NCI-H2227 (cell line): ENCODE results near the gene KRTAP5-4.
"Not testable (repeated sequence)": the region's sequence is repeated elsewhere in the genome, so short reads cannot be mapped to it uniquely, and the experiment has no call there.

Experiments
- DNase-seq: peaks from one replicate; lab custom pipeline; 2025; ENCODE audit not compliant: unreplicated experiment; lab: John Stamatoyannopoulos, UW

KRTAP5-4 gene

DNA sequence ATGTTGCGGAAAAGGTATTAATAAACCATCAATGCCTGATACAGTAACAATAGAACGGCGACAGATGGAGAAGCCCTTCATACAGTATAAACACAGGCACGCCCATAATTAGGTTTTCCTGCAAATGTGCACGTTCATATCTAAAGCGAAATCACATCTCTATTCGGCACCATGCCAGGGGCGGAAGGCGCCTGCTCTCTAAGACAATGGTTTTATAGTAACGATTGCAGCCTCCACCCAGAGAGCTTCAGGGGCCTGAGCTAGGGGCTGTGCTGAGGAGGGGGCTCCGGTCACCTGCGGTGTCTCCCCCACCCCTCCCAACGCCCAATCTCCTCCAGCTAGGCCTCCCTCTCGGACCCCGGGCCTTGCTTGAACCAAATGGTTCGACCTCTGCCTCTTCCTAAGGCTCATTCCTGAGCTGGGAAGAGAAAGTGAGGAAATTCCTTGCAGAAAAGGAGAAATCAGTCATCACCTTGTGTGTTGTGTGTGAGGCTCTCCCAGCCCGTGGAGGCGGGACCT is 17.2 kb upstream of the KRTAP5-4 start:
- peak; percentile 80 for DNase-seq

DNA sequence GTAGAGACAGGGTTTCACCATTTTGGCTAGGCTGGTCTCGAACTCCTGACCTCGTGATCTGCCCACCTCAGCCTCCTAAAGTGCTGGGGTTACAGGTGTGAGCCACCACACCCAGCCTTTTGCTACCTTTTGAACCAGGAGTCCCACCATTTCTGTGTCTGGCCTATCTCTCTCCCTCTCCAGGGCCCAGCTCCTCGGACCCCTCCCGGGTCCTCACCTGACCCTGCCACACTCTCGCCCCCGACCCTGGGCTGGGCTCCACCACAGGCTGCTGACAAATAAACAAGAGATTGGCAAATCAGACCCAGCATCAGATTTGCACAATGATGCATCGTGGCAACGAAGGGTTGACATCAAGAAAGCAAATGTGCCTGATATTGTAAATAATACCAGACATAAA is 16.4 kb upstream of the KRTAP5-4 start:
- no peak for DNase-seq

DNA sequence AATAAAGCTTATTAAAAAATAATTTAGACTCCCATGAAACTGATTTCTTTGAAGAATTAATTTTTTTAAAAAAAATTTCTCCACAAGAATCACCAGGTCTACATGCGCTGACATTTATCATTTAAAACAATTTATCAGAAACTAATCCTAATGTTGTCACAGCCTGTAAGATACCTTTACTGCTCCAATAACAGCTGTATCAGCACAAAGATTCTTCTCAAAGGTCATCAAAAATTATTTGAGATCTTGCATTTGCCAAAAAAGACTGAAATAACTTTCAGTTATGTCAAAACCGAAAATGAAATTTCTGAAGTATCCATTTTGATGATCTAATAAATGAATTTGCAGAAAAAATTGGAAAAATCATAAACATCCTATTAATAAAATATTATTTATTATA is 15.7 kb upstream of the KRTAP5-4 start:
- no peak for DNase-seq

DNA sequence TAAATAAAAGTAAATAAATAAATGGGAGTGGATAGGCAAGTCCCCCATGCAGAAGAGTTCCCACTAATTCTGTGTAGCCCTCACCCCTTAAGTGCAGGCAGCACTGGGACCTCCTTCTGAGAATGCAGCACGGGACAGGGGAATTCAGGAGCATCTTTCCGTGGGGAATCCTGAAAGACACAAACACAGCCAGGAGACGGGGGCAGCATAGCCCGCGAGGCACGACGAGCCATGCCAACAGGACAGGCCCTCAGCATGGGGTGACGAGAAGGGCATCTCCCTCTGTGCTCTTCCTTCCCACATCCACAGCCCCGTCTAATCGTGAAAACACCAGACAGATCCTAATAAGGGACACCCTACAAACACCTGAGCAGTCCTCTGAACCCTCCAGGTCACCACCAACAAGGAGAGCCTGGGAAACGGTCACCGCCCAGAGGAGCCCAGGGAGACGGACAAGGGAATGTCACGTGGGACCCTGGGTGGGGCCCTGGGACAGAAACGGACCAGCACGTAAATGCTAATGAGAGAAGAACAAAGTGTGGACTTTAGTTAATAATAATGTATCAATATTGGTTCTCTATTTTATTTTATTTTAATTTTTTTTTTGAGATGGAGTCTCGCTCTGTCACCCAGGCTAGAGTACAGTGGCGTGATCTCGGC is 14.5 kb upstream of the KRTAP5-4 start:
- DNase-seq, result no peak

DNA sequence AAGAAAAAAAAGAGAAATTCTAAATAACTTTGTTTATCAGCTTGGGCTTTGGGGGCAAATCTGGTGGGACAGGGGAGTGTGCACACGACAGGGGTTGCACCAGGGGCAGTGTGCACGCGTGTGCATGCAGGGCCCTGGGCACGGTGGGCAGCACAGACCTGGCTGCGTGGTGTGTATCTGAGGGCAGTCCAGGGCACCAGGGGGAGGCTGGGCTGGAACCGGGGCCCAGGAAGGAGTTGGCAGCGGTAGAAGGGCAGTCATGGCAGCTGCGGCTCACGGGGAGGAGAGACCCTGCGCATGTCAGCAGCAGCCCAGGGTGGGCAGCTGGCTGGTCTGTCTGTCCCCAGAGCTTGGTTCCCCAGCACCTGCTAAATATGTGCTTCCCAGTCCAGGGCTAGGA is 11.9 kb upstream of the KRTAP5-4 start:
- no peak for DNase-seq

DNA sequence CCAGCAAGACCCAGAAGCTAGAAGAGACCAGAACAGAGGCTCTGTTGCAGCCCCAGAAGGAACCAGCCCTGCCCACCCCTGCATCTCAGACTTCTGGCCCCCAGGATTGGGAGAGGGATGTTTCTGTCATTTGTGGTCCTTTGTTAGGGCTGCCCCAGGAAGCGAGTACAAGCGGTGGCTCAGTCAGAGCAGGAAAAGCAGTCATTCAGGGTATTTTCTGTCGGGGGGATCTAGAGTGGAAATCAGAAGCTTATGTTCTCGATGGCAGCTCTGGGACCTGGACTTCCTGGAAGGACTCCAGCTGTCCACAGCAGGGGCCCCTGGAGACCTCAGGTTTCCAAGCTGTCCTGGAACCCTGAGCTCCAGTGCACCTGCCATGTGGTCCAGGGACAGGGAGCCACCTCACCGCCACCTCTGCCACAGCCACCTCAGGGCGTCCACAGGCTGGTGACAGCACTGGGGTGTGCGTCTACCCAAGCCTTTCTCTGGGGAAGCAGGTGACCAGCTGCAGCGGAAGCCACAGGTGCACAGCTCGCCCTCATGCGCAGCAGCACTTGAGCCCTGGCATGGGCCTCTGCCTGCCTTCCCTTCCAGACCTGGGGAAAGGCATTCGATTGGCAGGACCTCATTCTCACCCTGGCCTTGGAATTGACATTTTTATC is 10.2 kb upstream of the KRTAP5-4 start:
- DNase-seq, result no peak

DNA sequence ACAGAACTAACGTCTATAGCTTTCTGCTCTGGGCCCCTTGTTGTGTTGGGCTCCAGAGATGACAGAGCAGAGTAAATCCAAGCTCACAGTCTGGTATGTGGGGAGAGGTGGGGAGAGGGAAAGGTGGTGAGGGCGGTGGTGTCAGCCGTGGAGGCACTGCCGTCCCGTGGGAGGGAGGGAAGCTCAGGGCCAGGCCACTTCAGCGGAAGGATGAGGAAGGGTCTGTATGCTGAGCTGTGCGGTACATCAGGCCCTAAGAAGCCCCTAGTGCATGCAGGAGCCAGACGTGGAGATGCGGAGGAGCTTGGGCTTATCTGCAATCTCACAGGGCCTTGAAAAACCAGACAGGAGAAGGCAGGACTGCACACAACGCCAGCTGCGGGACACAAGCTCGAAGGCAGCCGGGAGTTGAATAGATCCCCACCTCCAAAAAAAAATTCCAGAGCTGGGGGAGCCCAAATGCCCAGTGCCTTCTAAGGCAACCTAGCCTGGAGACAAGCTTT is 9.2 kb upstream of the KRTAP5-4 start:
- no peak for DNase-seq

DNA sequence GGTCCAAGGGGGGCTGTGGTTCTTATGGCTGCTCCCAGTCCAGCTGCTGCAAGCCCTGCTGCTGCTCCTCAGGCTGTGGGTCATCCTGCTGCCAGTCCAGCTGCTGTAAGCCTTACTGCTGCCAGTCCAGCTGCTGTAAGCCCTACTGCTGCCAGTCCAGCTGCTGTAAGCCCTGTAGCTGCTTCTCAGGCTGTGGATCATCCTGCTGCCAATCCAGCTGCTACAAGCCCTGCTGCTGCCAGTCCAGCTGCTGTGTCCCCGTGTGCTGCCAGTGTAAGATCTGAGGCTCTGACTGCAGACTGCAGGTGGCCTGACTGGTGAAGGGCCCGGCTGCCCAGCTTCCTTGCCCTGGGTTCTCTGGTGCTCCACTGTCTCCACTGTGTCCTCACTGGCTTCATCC is 8.3 kb upstream of the KRTAP5-4 start:
- no peak for DNase-seq

DNA sequence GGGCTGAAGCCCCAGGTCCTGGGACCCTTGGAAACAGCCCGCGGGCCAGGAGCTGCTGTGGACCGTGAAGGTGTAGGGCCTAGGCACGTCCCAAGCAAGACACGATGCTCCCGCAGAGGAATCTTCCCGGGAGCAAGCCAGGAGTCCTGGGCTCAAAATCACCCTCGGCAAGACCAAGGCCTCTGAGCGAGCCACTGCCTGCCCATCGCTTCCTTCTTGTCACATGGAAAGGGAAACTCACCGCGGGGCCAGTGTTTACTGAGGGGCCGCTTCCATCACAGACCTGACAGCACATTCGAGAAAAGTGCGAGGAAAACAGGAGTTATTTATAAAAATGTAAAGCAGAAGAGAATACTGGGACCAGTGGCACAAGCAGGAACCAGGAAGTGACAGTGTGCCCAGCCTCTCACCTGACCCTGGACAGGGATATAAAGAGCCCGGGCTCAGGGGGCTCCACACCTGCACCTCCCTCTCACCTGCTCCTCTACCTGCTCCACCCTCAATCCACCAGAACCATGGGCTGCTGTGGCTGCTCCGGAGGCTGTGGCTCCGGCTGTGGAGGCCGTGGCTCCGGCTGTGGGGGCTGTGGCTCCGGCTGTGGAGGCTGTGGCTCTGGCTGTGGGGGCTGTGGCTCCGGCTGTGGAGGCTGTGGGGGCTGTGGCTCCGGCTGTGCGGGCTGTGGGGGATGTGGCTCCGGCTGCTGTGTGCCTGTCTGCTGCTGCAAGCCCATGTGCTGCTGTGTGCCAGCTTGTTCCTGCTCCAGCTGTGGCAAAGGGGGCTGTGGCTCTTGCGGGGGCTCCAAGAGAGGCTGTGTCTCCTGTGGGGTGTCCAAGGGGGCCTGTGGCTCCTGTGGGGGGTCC is 7.6 kb upstream of the KRTAP5-4 start, which contains the start of gene KRTAP5-5:
Gene KRTAP5-5, plus strand, starts transcription at position 450 of the 860 bp plus-strand sequence. Its CDS starts 66 bp downstream, at position 516.
- no peak for DNase-seq

DNA sequence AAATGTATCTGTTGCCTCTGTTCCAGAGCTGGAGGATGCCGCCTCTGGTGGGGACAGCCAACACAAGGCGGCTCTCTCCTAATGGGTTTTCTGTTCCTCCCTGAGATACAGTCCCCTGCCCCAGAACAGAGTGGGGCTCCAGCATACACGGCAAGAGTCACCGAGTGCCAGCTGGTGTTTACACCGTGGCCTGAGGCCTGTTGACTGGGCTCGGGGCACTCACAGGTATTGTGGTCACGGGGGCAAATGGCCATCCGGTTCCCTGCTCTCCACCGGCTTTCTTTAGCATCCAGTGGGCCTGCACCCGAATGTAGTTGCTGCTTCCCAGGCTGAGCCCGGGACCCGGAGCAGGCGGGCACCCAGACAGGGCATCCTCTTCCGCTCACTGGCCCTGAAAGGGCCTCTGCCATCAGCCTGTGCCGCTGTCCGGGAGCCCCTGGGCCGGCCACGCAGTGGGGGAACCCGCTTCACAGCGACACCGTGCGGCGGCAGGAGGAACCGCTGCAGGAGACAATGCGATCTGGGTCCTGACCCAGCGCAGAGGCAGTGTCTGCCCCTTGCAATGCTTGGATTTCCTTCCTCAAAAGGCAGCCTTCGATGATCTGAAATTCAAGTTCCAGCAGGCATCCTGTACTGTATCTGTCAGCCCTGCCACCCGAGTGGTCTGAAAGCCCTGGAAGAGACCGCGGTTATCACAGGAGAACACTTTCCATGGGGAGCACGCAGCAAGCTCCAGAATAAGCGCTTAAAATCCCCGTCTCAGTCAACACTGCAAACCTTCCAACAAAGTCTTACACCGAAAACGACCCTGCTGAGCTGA is 6.8 kb upstream of the KRTAP5-4 start:
- no peak for DNase-seq

DNA sequence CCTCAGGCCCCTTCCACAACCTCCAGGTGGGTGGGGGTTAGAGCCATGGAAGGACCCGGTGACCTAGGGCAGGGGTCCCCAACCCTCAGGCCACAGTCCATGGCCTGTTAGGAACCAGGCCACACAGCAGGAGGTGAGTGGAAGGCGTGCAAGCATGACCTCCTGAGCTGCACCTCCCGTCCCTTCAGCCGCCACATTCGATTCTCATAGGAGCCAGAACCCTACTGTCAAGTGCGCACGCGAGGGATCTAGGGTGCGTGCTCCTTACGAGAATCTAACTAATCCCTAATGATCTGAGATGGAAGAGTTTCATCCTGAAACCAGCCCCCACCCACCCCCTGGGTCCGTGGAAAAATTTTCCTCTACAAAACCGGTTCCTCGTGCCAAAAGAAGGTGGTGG is 3.6 kb upstream of the KRTAP5-4 start:
- no peak for DNase-seq

DNA sequence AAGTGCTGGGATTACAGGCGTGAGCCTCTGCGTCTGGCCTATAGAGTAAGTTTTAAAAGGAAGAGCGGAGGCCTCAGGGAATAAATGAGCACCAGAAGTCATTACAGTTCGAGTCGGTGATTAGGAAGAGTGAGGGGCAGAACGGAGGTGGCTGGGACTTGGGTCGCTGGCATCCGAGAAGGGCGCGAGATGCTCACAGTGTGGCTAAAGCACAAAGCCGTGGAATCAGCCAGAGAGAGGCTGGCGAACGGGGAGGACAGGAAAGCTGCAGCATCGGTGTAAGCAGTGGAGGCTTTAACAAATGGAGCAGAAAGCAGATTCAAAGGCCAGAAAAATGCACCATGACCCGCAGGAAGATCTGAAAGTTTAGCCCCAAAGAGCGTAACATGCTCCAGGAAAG is 2.7 kb upstream of the KRTAP5-4 start:
- DNase-seq, result no peak

DNA sequence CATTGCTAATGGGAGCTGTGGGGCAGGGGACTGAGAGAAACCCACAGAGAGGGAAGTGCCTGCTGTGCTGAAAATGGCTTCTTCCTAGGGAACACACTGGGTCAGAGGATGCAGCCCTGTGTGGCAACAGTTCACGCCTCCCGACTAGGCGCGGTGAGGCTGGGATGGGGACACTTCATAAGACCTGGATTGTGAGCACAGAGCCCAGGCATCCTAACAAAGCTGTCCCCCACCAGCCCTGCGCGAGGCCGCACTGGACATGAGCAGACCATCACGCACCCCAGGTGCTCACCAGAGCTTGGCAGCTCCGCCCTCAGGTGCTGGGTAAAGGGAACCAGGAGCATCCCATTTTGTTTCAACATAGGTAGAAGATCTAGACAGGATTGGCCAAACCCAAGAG is 1.8 kb upstream of the KRTAP5-4 start:
- no peak for DNase-seq

DNA sequence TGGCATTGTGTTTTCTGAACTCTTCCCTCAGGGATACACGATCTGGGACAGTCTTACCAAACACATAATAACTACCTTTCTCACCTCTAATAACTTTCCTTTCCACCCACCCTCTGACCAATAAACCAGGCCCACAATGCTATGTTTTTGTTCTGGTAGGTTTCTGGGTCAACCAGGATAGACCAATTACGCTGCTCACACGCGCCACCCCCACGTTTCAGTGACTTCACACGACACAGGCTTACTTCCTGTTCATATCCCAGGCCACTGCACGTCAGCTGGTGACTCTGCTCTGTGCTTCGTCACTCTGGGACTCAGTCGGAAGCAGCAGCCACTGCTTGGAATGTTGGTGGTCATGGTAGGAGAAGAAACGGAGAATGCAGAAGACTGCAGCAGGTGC is 2.5 kb downstream of the KRTAP5-4 start:
- DNase-seq, result no peak

DNA sequence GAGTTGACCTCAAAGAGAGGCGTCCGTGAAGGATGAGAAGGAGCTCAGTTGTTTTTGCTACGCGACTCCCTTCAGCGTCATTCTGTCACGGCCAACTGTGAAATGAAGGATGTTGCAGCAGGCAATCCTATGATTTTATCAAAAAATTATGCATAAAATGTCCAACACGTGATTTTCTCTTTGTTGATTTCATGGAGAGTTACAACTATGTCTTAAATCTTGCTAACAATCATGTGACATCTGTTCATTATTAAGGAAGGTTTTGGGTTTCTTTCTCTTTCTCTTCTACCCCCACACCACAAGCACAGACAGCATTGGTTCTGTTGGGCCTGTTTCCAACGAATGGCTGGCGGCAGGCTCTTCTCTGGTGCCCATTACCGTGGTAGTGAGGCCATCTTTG is 3.7 kb downstream of the KRTAP5-4 start:
- DNase-seq, result no peak

DNA sequence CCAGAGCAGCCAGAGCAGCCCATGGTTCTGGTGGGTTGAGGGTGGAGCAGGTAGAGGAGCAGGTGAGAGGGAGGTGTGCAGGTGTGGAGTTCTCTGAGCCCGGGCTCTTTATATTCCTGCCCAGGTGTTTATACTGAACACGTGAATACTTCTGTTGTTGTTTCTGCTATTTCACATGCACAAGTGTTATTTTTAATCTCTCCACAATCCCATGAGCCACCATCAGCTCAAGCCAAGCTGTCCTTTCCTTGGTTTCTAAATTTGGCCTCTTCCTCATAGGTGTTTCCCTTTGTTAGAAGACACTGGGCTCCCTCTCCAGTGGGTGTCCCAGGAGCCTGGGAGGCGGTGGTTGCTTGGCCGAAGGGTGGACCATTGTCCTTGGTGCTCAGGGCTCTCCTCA is 13.6 kb downstream of the KRTAP5-4 start, which contains the start of gene KRTAP5-3:
Gene KRTAP5-3, minus strand, starts transcription at position 101 of the 400 bp plus-strand sequence. Its CDS starts 78 bp downstream, at position 23.
- DNase-seq, result no peak

DNA sequence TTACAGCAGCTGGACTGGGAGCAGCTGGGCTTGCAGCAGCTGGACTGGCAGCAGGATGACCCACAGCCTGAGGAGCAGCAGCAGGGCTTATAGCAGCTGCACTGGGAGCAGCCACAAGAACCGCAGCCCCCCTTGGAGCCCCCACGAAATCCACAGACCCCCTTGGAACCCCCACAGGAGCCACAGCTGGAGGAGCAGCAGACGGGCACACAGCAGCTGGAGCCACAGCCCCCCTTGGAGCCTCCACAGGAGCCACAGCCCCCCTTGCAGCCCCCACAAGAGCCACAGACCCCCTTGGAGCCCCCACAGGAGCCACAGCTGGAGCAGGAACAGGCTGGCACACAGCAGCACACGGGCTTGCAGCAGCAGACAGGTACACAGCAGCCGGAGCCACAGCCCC is 14.0 kb downstream of the KRTAP5-4 start:
- DNase-seq, result not testable (repeated sequence)

DNA sequence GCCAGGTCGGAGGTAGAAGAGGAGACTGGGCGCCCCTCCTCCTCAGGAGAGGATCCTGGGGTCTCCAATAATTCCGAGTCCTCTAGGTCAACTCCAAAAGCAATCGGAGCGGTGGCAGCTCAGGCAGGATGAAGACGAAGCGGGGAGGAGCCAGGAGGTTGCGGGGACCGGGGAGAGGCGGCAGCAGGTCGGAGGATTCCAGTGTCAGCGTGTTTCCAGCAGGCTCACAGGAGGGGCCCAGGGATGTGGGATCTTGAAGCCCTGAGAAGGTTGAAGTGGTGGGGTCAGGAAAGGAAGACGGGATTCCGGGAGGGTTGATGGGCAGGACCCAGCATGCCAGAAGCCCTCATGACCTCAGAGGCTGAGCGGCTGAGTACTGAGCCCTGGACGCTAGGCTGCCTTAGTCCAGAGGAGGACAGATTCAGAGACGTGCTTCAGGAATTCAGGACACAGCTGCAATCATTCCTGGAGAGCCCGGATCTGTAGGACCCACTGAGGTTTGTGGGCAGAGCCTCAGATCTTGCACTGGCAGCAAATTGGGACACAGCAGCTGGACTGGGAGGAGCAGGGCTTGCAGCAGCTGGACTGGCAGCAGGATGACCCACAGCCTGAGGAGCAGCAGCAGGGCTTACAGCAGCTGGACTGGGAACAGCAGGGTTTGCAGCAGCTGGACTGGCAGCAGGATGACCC is 14.6 kb downstream of the KRTAP5-4 start:
- DNase-seq, result not testable (repeated sequence)

DNA sequence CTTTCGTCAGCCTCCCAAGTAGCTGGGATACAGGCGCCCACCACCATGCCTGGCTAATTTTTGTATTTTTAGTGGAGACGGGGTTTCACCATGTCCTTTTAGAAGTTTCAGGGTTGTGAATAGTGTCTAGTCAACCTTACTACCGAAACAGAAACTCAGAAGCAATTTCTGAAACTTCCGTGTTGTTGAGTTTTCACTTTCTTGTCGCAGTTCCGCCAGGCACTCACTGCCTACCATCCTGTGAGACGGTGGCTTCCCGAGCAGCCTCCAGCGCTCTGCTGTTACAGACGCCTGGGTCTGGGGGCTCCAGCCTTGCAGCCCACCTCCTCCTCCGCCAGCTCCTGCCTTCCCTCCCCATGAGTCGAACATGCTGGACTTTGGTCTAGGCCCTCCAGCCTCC is 16.0 kb downstream of the KRTAP5-4 start:
- DNase-seq, result not testable (repeated sequence)

DNA sequence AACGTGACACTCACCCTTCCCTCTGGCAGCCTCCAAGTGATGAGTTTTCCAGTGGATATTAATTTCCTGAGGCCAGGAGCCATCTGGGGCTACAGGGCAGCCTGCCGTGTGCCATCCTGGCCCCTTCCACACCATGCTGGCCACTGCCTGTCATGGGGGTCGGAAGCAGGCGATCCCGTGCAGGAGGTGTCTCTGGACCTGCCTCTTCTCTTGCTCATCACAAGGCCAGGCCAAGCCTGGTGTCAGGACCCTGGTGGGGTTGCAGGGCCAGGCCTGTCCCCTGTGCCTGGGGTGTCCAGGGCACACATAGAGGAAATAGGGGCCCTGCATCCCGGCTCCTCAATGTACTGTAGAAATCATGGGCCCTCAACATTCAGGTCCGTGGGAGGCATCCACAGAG is 17.2 kb downstream of the KRTAP5-4 start:
- DNase-seq, result no peak
